Lower leg skin (tissue), 4 donors: ENCODE data around the gene KLHDC9. TPM values are rescaled to one million over a fixed set of nuclear protein-coding genes. Genes with fewer than 3 reads are reported as not detected.

ENCODE experiments used
- DNase-seq, 2 donors: peaks; one replicate each; pipeline ENCODE4 v3.0.0-alpha.2; 2019; ENCODE audit warnings: low spot score in 2 of 2
- H3K4me3 ChIP-seq: fragments of 200-600 bp; sonication (generic); 2 replicates; pipeline ENCODE4 v1.5.1; 2017; ENCODE audit warnings: mild to moderate bottlenecking, low read depth; ENCODE audit not compliant: poor library complexity, severe bottlenecking
- POLR2A ChIP-seq, 2 donors: fragments of 450-650 bp; IDR thresholded peaks; one replicate each; pipeline ENCODE4 v1.6.1; 2016 to 2017; ENCODE audit warnings: antibody characterized with exemption in 2 of 2, mild to moderate bottlenecking in 1 of 2, moderate library complexity in 1 of 2
- WGBS, 2 donors: methylation state at CpG; one replicate each; pipeline ENCODE4 v1.1.5; 2018; 5-methylcytosine and 5-hydroxymethylcytosine counted together
- intact Hi-C: fragments of 100-400 bp; cut with DNase I; formaldehyde crosslinking; loops from one replicate; pipeline ENCODE4 v1.15.0; 2023; ENCODE audit warnings: low total_unique reads
- total RNA-seq, 4 donors: library from RNA; depleted of rRNA; stranded (reverse); fragments of >200 nt; gene quantifications; one replicate each; pipeline ENCODE4 v1.1.0, GENCODE V29; 2016
- TF ChIP-seq, protein P1 (sequence below), 3 donors: fragments of 450-650 bp; IDR thresholded peaks; one replicate each; pipeline ENCODE4 v1.5.1; 2016; ENCODE audit warnings: antibody characterized with exemption in 3 of 3, mild to moderate bottlenecking in 3 of 3, moderate library complexity in 2 of 3

Gene KLHDC9
- total RNA-seq, 4 donors from 2014 or later = 0.42 to 4.2 (median 1.9) TPM

- intact Hi-C loops = no loop called here
- H3K4me3 ChIP-seq = peak overlapping the region; percentile 8
- TF ChIP-seq, protein P1, sequence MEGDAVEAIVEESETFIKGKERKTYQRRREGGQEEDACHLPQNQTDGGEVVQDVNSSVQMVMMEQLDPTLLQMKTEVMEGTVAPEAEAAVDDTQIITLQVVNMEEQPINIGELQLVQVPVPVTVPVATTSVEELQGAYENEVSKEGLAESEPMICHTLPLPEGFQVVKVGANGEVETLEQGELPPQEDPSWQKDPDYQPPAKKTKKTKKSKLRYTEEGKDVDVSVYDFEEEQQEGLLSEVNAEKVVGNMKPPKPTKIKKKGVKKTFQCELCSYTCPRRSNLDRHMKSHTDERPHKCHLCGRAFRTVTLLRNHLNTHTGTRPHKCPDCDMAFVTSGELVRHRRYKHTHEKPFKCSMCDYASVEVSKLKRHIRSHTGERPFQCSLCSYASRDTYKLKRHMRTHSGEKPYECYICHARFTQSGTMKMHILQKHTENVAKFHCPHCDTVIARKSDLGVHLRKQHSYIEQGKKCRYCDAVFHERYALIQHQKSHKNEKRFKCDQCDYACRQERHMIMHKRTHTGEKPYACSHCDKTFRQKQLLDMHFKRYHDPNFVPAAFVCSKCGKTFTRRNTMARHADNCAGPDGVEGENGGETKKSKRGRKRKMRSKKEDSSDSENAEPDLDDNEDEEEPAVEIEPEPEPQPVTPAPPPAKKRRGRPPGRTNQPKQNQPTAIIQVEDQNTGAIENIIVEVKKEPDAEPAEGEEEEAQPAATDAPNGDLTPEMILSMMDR (IDR thresholded peaks at IDR 0.05) = no peak
- no peak for TF ChIP-seq POLR2A (IDR thresholded peaks at IDR 0.05)
- DNase-seq = no peak
- WGBS, 2 donors = 77 to 79% methylated on average over 9 of the region's 9 CpGs
Observed at GRCh38 chr1:161069241-161069640, 28.9 kb upstream of the KLHDC9 start.

DNA sequence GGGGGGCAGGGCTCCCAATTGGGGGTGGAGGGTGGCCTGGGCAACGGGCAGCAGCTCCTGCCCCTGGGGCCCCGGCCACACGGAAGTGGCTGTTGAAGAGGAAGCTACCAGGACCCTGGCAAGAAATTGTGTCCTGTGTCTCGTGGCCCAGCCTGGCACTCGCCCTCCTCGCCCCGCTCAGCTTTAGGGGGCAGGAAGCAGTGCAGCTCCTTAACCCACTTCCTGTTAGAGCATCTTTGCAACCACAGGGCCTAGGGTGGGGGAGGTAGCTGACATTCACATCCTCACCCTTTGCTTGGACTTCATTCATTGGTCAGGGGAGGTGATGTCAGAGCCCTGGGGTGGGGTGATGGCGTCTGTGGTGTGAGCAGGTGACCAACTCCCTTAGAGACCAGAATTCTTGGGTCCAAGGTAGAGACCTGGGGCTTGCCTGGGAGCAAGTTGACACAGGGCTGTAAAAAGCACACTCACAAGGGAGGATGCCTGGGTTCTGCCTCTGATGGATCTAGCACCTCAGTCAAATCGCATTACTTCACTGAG is 28.4 kb upstream of the KLHDC9 start, which contains the start of gene ARHGAP30:
ARHGAP30 (minus strand) TSS at position 161 of the 540 bp plus-strand sequence. CDS start 267 bp downstream, outside the sequence.
- peak in 1 of 2 donors; percentile 90 for DNase-seq

DNA sequence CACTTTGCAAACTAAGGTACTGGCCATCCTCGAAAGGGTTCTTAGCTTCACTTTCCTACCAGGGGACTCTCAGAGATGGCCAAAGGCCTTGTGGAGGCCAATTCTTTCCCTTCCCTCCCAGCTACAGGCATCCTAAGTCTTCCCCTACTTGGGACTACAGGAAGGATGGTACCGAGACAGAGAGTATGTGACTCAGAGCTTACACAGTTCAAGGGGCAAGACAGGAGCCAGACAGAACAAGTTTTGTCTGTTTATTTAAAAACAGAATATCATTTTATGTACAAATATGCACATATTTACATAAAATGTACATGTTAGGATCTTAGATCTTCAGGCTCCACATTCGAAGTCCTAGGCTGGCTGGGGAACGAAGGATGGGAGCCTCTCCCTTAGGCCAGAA is 27.4 kb upstream of the KLHDC9 start:
- H3K4me3 ChIP-seq = no peak overlapping the region
- DNase-seq = no peak
- TF ChIP-seq, protein P1 (IDR thresholded peaks at IDR 0.05) = no peak
- TF ChIP-seq POLR2A (IDR thresholded peaks at IDR 0.05) = no peak
- intact Hi-C loops = no loop called here
- WGBS, 2 donors = 85 to 90% methylated on average over 4 of the region's 4 CpGs

More for the DNA sequence above, 28.4 kb upstream of the KLHDC9 start, which contains the start of gene ARHGAP30:
- no peak for TF ChIP-seq POLR2A (IDR thresholded peaks at IDR 0.05)
- TF ChIP-seq, protein P1 (IDR thresholded peaks at IDR 0.05) = no peak
- peak within 1 kb of the TSS; percentile 8 for H3K4me3 ChIP-seq
- WGBS, 2 donors = 67 to 75% methylated on average over 5 to 8 of the region's 9 CpGs
- intact Hi-C loops = no loop called here

DNA sequence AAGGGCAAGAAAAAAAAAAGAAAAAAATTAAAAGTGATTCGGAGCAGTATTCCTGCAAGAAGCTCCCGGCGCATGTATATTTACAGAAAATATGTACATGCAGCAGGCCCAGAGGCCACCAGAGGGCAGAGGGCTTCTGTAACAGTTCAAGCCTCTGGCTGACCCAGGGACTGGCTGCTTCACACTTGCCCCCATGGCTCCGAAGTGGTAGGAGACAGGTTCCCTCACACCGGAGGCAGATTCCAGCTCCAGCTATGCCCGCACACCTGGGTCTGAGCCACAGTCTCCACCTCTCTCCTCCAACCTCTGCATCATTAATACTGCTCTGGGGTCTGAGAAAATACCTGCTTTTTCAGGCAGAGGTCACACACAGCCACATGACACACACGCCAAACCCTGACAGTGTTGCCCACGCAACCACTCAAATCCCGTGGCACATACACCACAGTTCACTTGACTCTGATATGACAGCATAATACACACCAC is 26.2 kb upstream of the KLHDC9 start:
- no peak overlapping the region for H3K4me3 ChIP-seq
- no peak for TF ChIP-seq POLR2A (IDR thresholded peaks at IDR 0.05)
- TF ChIP-seq, protein P1 (IDR thresholded peaks at IDR 0.05) = no peak
- intact Hi-C loops = no loop called here
- DNase-seq = no peak
- 63 to 65% methylated on average over 9 of the region's 9 CpGs for WGBS, 2 donors

DNA sequence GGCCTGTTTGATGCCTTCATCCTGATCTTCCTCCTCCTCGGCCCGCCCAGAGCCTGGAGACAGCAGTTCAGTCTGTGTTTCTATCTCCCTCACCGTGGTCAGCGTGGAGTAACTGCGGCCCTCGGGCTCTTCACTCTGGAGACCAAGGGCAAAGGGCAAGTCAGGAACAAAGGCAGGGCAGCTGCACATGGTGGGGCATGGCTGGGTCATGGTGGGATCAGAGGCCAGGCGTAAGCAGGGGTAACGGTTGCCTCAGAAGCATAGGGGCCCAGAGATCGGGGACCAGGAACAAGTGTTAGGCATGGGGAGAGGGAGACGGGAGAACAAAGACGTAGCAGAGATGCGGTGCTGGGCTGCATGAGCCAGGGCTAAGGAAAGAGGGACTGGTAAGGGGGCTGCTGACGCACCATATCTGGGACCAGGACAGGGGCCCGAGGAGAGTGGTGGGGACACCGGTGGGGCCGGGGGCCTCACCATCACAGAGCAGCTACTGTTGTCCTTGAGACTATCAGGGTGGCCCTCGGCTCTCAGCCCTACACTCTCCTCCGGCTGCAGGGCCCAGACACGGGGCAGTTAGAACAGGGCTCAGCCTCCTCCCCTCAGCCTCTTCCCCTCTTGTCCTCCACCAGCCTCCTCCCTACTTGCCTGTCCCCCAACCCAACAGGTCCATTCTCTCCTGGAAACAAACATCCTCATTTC is 25.3 kb upstream of the KLHDC9 start:
- intact Hi-C loops = no loop called here
- H3K4me3 ChIP-seq = no peak overlapping the region
- no peak for DNase-seq
- no peak for TF ChIP-seq POLR2A (IDR thresholded peaks at IDR 0.05)
- TF ChIP-seq, protein P1 (IDR thresholded peaks at IDR 0.05) = no peak
- 93 to 95% methylated on average over 19 of the region's 19 CpGs for WGBS, 2 donors
